ENCODE measurements around the gene KCNA5. TPM values are rescaled to one million over a fixed set of nuclear protein-coding genes. Genes with fewer than 3 reads are reported as not detected.

The KCNA5 gene
- polyA plus RNA-seq, 3 donors: not detected

DNA sequence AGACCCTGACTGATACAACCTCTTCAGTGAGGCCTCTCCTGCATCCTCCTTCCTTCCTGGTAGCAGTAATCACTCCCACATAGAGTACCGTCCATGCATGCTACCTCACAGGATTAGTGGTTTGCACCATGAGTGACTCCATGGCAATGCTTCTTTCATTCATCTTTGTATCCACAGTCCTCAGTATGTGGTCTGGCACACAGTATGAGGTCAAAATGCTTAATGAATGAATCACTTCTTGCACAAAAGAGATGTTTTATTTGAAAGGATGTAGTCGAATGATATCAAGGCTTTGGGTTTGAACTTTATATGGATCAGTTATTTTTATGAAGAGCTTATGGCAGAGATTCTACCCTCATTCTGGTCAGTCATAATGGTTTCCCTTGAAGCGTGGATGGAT is 42.2 kb downstream of the KCNA5 start:
- Histone ChIP-seq H3K27ac (ENCODE audit: low read depth in 1 of 2, low read length in 2 of 2) (no peak overlapping the region), H3K4me3 (replicated peaks in 1 of 3; ENCODE audit: low read depth in 2 of 3, low read length in 3 of 3) (no peak overlapping the region), H3K79me2 (ENCODE audit: insufficient read depth, low read length) (no peaks in the 10 kb centered on the region), H3K9me3 (replicated peaks in 1 of 2; ENCODE audit: control insufficient read depth in 1 of 2, insufficient read depth in 1 of 2, low read length in 2 of 2) (no peaks in the 10 kb centered on the region), H3K9ac (ENCODE audit: insufficient read depth, low read length, poor library complexity, severe bottlenecking) (no peak overlapping the region), H3K27me3 (ENCODE audit: control insufficient read depth in 2 of 2, insufficient read depth in 2 of 2, low read length in 2 of 2) (no peaks in the 10 kb centered on the region), H3K4me2 (replicated peaks; ENCODE audit: extremely low read depth, low read length, poor library complexity, severe bottlenecking) (no peak overlapping the region), H4K20me1 (ENCODE audit: insufficient read depth, low read length) (no peaks in the 10 kb centered on the region), H3K4me1 (ENCODE audit: control insufficient read depth in 1 of 2, insufficient read depth in 2 of 2, low read length in 2 of 2) (no peaks in the 10 kb centered on the region), H3K36me3 (replicated peaks in 1 of 2; ENCODE audit: control insufficient read depth in 1 of 2, insufficient read depth in 2 of 2, low read length in 2 of 2) (no peaks in the 10 kb centered on the region), H2AFZ (ENCODE audit: insufficient read depth, low read depth, low read length, poor library complexity, severe bottlenecking) (no peak overlapping the region)
- intact Hi-C loops (cut with micrococcal nuclease): loop anchor here in 1 of 2 donors (2.0 to 10.0 kb wide), 2 partner anchors 63 to 231 kb away; no protein-coding TSS in a partner anchor
- Mint-ChIP-seq H3K27ac (no peak overlapping the region), H3K27me3 (ENCODE audit: low read depth in 3 of 3) (peaks cover 3 to 9% (median 5%) of the 10 kb centered on the region in 3 donors), H3K4me3 (no peak overlapping the region), H3K36me3 (no peaks in the 10 kb centered on the region), H3K9me3 (no peaks in the 10 kb centered on the region), H3K4me1 (no peaks in the 10 kb centered on the region)
- 67% methylated on average over 1 of the region's 3 CpGs for WGBS (ENCODE audit: insufficient coverage)
- no peak for DNase-seq
- TF ChIP-seq, protein P1, sequence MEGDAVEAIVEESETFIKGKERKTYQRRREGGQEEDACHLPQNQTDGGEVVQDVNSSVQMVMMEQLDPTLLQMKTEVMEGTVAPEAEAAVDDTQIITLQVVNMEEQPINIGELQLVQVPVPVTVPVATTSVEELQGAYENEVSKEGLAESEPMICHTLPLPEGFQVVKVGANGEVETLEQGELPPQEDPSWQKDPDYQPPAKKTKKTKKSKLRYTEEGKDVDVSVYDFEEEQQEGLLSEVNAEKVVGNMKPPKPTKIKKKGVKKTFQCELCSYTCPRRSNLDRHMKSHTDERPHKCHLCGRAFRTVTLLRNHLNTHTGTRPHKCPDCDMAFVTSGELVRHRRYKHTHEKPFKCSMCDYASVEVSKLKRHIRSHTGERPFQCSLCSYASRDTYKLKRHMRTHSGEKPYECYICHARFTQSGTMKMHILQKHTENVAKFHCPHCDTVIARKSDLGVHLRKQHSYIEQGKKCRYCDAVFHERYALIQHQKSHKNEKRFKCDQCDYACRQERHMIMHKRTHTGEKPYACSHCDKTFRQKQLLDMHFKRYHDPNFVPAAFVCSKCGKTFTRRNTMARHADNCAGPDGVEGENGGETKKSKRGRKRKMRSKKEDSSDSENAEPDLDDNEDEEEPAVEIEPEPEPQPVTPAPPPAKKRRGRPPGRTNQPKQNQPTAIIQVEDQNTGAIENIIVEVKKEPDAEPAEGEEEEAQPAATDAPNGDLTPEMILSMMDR (IDR thresholded peaks at IDR 0.05): no peak

DNA sequence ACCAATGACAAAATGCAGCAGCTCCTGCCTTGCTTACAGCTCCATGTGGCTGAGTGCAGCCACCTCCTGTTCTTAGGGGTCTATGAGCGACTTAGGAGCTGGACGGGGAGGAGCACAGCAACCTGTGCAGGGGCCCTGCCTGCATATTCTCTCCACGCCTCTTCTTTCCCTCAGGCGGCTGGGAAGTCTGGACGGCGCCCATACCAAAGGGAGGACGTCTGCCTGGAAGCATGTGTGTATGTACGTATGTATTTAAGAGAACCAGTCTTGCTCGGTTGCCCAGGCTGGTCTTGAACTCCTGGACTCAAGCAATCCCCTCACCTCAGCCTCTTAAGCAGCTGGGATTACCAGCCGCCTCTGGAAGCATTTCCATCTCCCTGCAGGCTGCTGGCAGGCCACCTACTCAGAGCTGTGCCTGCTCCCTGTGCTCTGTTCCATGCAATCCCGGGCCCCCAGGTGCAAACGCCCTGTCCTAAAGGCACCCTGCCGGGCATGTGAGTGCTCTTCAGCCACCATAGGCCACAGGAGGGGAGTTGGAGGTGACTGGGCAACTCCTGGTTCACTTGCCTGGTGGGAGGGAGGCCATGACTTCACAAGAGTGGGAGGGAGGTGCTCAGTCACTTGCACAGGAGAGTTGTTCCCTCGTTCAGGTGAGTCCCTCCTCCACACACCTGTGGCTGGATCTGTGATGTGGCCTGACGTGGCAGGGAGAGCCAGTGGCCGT is 44.3 kb downstream of the KCNA5 start:
- no peak for DNase-seq
- Mint-ChIP-seq H3K27me3 (ENCODE audit: low read depth in 3 of 3) (peaks cover 3 to 9% (median 3%) of the 10 kb centered on the region in 3 donors), H3K9me3 (no peaks in the 10 kb centered on the region), H3K36me3 (no peaks in the 10 kb centered on the region), H3K27ac (no peak overlapping the region), H3K4me1 (no peaks in the 10 kb centered on the region), H3K4me3 (no peak overlapping the region)
- H2AFZ ChIP-seq (ENCODE audit: insufficient read depth, low read depth, low read length, poor library complexity, severe bottlenecking): no peak overlapping the region
- no peak overlapping the region for H3K9ac ChIP-seq (ENCODE audit: insufficient read depth, low read length, poor library complexity, severe bottlenecking)
- H3K4me2 ChIP-seq (replicated peaks; ENCODE audit: extremely low read depth, low read length, poor library complexity, severe bottlenecking): no peak overlapping the region
- no peaks in the 10 kb centered on the region for H3K27me3 ChIP-seq (ENCODE audit: control insufficient read depth in 2 of 2, insufficient read depth in 2 of 2, low read length in 2 of 2)
- TF ChIP-seq, protein P1 (IDR thresholded peaks at IDR 0.05): no peak
- H4K20me1 ChIP-seq (ENCODE audit: insufficient read depth, low read length): no peaks in the 10 kb centered on the region
- intact Hi-C loops (cut with micrococcal nuclease): loop anchor here in 1 of 2 donors (10.0 kb wide), 1 partner anchor 233 kb away; no protein-coding TSS in a partner anchor
- H3K27ac ChIP-seq (ENCODE audit: low read depth in 1 of 2, low read length in 2 of 2): no peak overlapping the region
- no peak overlapping the region for H3K4me3 ChIP-seq (replicated peaks in 1 of 3; ENCODE audit: low read depth in 2 of 3, low read length in 3 of 3)
- 86% methylated on average over 9 of the region's 16 CpGs for WGBS (ENCODE audit: insufficient coverage)
- H3K36me3 ChIP-seq (replicated peaks in 1 of 2; ENCODE audit: control insufficient read depth in 1 of 2, insufficient read depth in 2 of 2, low read length in 2 of 2): no peaks in the 10 kb centered on the region
- H3K9me3 ChIP-seq (replicated peaks in 1 of 2; ENCODE audit: control insufficient read depth in 1 of 2, insufficient read depth in 1 of 2, low read length in 2 of 2): no peaks in the 10 kb centered on the region
- H3K79me2 ChIP-seq (ENCODE audit: insufficient read depth, low read length): no peaks in the 10 kb centered on the region
- H3K4me1 ChIP-seq (ENCODE audit: control insufficient read depth in 1 of 2, insufficient read depth in 2 of 2, low read length in 2 of 2): no peaks in the 10 kb centered on the region

All from CD14-positive monocyte (primary cell).